ENCODE data around the gene MYO1D. TPM values are rescaled to one million over a fixed set of nuclear protein-coding genes. Genes with fewer than 3 reads are reported as not detected.

Gene MYO1D
- total RNA-seq, 1 donor from 2014 or later: 24.9 TPM

DNA sequence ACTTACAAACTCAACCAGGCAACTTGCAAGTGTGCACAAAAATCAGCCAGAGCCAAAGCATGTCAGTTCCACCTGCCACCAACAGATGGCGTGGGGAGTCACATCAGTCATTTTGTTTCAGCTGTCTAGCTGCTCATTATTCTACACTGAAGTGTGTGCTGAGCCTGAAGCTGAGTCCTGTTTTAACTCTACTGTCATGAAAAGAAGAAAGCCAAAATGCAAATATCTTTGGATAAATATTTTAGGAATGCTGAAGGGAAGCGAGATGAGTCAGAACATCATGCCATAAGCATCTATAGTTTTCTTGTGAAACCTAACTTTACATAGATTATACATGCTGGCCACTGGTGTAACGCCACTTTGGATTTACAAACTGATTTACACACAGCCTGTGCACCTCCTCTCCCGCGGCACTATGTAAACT is 217.5 kb downstream of the MYO1D start:
- no peaks in the 10 kb centered on the region for H3K4me1 Mint-ChIP-seq (ENCODE audit: unreplicated experiment)
- H3K4me3 Mint-ChIP-seq: no peak overlapping the region
- no peak for DNase-seq (ENCODE audit: extremely low spot score, unreplicated experiment)
- H3K27ac Mint-ChIP-seq: no peak overlapping the region
- H3K27me3 Mint-ChIP-seq: no peaks in the 10 kb centered on the region
- no peaks in the 10 kb centered on the region for H3K9me3 Mint-ChIP-seq
- H3K36me3 Mint-ChIP-seq: peaks cover 7% of the 10 kb centered on the region
- TF ChIP-seq, protein P1, sequence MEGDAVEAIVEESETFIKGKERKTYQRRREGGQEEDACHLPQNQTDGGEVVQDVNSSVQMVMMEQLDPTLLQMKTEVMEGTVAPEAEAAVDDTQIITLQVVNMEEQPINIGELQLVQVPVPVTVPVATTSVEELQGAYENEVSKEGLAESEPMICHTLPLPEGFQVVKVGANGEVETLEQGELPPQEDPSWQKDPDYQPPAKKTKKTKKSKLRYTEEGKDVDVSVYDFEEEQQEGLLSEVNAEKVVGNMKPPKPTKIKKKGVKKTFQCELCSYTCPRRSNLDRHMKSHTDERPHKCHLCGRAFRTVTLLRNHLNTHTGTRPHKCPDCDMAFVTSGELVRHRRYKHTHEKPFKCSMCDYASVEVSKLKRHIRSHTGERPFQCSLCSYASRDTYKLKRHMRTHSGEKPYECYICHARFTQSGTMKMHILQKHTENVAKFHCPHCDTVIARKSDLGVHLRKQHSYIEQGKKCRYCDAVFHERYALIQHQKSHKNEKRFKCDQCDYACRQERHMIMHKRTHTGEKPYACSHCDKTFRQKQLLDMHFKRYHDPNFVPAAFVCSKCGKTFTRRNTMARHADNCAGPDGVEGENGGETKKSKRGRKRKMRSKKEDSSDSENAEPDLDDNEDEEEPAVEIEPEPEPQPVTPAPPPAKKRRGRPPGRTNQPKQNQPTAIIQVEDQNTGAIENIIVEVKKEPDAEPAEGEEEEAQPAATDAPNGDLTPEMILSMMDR (conservative IDR thresholded peaks at IDR 0.05): peak; percentile 91

GRCh38 chr17:32658470-32659418 is 218.2 kb downstream of the MYO1D start:
- Mint-ChIP-seq H3K36me3 (peaks cover 10% of the 10 kb centered on the region), H3K4me1 (ENCODE audit: unreplicated experiment) (no peaks in the 10 kb centered on the region), H3K27ac (no peak overlapping the region), H3K9me3 (no peaks in the 10 kb centered on the region), H3K27me3 (no peaks in the 10 kb centered on the region), H3K4me3 (no peak overlapping the region)
- TF ChIP-seq, protein P1 (conservative IDR thresholded peaks at IDR 0.05): no peak
- no peak for DNase-seq (ENCODE audit: extremely low spot score, unreplicated experiment)

- TF ChIP-seq, protein P1 (conservative IDR thresholded peaks at IDR 0.05): no peak
- H3K4me3 Mint-ChIP-seq: no peak overlapping the region
- H3K9me3 Mint-ChIP-seq: no peaks in the 10 kb centered on the region
- H3K4me1 Mint-ChIP-seq (ENCODE audit: unreplicated experiment): no peaks in the 10 kb centered on the region
- H3K36me3 Mint-ChIP-seq: peaks cover 15% of the 10 kb centered on the region
- no peaks in the 10 kb centered on the region for H3K27me3 Mint-ChIP-seq
- DNase-seq (ENCODE audit: extremely low spot score, unreplicated experiment): no peak
- H3K27ac Mint-ChIP-seq: no peak overlapping the region
Observed at GRCh38 chr17:32656886-32657285, 220.0 kb downstream of the MYO1D start.

DNA sequence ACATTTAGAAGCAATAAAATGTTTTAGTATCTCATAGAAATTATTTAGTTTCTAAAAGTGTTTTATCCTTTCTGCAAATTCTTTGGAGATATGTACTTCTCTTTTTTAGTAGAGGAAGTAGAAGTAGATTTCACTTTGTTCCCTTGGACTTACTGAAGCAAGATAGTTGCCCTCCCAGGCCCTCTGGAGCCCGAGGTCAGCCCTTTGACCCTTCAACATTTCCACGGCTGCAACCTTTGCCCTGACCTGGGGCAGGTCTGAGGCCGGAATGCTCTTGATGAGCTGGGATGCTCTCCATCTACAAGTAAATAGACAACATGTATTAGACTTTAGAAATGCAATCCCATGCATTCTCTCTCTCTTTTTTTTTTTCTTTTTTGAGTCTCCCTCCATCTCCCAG is 222.6 kb downstream of the MYO1D start:
- no peak for DNase-seq (ENCODE audit: extremely low spot score, unreplicated experiment)
- Mint-ChIP-seq H3K4me1 (ENCODE audit: unreplicated experiment) (no peaks in the 10 kb centered on the region), H3K4me3 (no peak overlapping the region), H3K27me3 (no peaks in the 10 kb centered on the region), H3K27ac (no peak overlapping the region), H3K36me3 (peaks cover 32% of the 10 kb centered on the region), H3K9me3 (peaks cover 4% of the 10 kb centered on the region)
- TF ChIP-seq, protein P1 (conservative IDR thresholded peaks at IDR 0.05): no peak

- Mint-ChIP-seq H3K27me3 (no peaks in the 10 kb centered on the region), H3K9me3 (peaks cover 4% of the 10 kb centered on the region), H3K4me1 (ENCODE audit: unreplicated experiment) (no peaks in the 10 kb centered on the region), H3K36me3 (peaks cover 32% of the 10 kb centered on the region), H3K27ac (no peak overlapping the region), H3K4me3 (no peak overlapping the region)
- TF ChIP-seq, protein P1 (conservative IDR thresholded peaks at IDR 0.05): no peak
- DNase-seq (ENCODE audit: extremely low spot score, unreplicated experiment): no peak
Observed at GRCh38 chr17:32651084-32651483, 225.8 kb downstream of the MYO1D start.
